GM19455 (cell line): ENCODE results near the gene DPY19L3.
A peak's percentile ranks its signal among the peaks of the same experiment; 100 is the strongest.
"Not testable (repeated sequence)": the region's sequence is repeated elsewhere in the genome, so short reads cannot be mapped to it uniquely, and the experiment has no call there.

Source experiments
- ATAC-seq: cut with Tn5 transposase; IDR thresholded peaks from one replicate; pipeline ENCODE4 v1.9.1; 2021; ENCODE audit not compliant: unreplicated experiment

Gene DPY19L3

GRCh38 chr19:32405431-32406160, at the start of gene DPY19L3:
DPY19L3 (plus strand) TSS chr19:32405770; CDS start chr19:32408254, 2,484 bp downstream.
- peak; percentile 97 for ATAC-seq

GRCh38 chr19:32357720-32358119, 47.9 kb upstream of the DPY19L3 start:
- ATAC-seq: no peak

DNA sequence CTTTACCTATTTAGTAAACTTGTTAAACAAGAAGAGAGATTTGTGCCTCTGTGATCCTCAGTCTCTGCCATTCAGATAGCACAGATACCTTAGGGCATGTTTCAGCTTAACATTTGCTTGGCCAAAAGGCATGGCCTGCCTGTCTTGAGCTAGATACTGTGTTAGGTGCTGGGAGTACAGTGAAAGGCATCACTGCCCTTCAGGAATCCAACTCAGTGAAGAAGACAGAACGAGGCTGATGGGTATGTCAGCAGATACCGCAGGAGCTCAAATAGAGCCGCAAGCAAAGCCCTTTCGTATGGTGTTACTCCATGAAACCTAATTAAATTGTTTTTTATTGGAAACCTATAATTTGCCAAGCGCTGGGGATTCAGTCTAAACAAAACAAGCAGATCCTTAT, 47.2 kb upstream of the DPY19L3 start:
- no peak for ATAC-seq

DNA sequence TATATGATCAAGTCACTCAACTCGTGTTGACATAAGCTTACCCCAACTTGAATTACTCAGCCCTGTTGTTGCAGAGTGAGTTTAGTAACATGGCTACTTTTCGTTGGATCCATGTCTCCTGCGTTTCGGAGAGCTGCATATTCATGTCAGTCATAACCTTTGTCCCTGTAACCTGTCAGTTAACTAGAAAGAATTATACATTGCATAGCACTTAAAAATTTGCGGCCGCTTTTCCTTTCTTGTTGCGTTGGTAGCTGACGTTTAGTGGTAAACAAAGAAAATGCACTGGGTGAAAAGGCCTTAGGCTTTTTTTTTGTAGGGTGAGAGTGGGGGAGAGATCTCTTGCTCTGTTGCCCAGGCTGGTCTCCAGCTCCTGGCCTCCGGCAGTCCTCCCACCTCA, 46.0 kb upstream of the DPY19L3 start:
- ATAC-seq: no peak

GRCh38 chr19:32361574-32362317, 43.8 kb upstream of the DPY19L3 start:
- ATAC-seq: no peak

GRCh38 chr19:32362318-32362691, 43.3 kb upstream of the DPY19L3 start:
- ATAC-seq: no peak

DNA sequence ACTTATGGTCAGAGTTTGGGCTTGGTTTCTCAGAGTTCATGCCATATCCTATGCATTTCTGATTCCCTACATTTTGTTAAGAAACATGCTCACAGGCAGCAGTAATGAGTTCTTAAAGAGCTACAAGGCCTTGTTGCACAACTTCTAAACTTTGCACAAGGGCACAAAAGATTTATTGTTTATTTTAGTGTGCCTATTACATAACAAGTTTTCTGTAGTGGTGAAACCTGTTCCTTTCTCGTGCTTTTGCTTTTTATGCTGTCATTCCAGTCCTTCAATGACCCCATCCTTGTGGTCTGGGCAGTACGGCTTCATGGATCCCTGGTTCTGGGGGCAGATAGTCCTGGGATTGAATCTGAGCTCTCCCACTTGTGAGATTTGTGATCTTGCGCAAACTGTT, 42.4 kb upstream of the DPY19L3 start:
- ATAC-seq: no peak

DNA sequence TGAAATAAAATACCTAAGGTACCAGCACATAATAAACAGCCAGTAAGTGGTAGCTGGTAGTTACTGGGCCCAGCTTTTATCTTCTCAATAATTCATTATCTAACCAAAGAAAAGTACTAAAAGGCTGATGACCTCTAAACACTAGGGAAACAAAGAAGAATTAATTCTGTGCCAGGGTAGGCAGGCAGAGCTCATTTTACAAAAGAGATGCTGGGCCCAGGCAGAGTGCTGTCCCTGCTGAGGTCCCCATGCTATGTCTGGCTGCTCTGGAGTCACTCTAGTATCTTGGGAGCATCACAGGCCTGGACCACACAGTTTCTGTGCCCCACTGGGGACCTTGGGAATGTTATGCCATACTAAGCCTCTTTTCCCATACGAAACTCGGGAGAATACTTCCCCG, 41.9 kb upstream of the DPY19L3 start:
- no peak for ATAC-seq

- ATAC-seq: no peak
Observed at GRCh38 chr19:32364040-32364439, 41.5 kb upstream of the DPY19L3 start.

- no peak for ATAC-seq
Observed at GRCh38 chr19:32367063-32367462, 38.5 kb upstream of the DPY19L3 start.

DNA sequence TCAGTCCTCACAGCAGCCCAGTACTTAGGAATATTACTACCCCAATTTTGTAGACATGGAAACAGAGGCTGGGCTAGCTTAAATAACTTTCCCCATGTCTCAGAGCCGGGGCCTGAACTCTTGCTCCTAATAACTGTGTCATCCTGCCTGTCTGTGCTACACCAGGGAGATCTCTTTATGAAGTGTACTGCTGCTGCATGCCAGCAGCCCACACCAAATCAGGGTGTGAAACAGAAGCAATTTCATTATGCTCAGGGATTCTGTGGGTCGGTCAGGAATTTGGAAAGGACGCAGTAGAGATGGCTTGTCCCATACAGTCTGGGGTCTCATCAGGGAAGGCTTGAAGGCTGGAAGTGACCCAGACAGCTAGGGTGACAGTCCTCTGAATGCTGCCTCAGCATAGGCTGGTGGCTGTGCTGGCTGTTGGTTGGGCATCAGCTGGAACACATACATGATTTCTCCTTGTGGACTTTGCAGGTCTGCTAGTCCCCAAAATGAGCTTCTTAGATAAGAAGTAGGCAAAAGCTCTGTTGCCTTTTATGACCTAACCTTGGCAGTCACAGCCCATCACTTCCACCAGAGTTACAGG, 37.5 kb upstream of the DPY19L3 start:
- no peak for ATAC-seq

DNA sequence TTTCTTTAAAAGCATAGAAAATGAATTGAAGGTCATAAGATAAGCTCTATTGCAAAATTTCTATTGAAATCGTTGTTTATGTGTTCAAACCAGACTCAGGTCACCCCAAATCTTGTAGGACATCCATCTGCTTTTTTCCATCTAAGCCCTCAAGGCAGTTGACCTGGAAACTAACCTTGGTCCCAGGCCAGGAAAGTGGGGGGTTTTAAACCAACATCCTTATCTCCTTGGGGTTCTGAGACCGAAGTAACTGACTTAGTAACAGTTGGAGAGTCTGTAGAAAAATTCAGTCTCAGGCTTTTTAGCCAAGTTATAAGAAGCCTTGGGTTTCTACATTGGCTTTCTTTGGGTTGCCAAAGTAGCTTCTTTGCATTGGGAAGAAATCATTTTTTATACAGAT, 36.8 kb upstream of the DPY19L3 start:
- no peak for ATAC-seq

DNA sequence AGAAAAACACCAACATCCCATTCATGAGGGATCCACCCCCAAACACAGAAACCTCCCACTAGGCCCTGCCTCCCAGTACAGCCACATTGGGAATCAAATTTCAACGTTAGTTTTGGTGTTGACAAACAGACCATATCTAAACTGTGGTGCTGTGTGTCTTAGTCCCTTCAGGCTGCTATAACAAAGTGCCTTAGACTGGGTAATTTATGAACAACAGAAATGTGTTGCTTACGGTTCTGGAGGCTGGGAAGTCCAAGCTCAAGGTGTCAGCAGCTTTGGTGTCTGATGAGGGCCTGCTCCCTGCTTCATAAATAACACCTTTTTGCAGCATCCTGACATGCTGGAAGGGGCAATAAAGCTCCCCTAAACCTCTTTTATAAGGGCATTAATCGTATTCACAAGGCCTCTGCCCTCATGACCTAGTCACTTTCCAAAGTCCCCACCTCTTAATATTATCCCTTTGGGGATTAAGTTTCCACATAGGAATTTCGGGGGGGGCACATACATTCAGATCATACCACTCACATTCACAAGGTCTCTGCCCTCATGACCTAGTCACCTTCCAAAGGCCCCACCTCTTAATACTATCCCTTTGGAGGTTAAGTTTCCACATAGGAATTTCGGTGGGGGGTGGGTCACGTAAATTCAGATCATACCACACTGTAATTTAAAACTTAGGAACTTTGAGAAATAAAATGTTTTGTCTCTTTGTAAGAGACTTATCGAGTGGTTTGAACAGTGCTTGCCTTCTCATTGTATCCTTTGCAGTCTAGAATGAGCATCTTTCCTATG, 32.6 kb upstream of the DPY19L3 start:
- ATAC-seq: no peak

GRCh38 chr19:32373585-32374295, 31.8 kb upstream of the DPY19L3 start:
- no peak for ATAC-seq

DNA sequence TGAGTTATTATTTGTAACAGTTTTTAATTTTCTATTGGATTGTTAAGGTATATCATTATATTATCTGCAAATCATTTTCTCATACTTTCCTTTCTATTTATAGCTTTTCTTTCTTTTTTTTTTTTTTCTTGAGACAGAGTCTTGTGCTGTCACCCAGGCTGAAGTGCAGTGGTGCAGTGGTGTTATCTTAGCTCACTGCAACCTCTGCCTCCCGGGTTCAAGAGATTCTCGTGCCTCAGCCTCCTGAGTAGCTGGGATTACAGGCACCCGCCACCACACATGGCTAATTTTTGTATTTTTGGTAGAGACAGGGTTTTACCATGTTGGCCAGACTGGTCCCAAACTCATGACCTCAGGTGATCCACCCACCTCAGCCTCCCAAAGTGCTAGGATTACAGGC, 31.2 kb upstream of the DPY19L3 start:
- not testable (repeated sequence) for ATAC-seq

GRCh38 chr19:32377088-32377487, 28.5 kb upstream of the DPY19L3 start:
- not testable (repeated sequence) for ATAC-seq

DNA sequence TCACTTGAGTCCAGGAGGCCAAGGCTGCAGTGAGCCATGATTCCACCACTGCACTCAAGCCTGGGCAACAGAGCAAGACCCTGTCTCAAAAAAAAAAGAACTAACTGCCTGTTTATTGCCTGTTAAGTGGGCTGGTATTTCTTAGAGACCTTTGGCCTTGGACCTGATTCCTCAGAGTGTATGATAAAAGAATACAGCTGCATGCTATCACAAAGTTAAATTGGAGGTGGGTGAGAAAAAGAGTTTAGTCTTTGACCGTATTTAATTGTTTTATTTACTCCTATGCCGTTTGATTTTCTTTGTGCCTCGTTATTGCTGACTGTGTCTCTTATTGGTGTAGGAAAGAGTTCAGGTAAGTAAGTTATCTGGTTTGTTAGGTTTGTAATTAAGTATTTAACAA, 25.3 kb upstream of the DPY19L3 start:
- no peak for ATAC-seq

- ATAC-seq: no peak
Observed at GRCh38 chr19:32387701-32388392, 17.7 kb upstream of the DPY19L3 start.

DNA sequence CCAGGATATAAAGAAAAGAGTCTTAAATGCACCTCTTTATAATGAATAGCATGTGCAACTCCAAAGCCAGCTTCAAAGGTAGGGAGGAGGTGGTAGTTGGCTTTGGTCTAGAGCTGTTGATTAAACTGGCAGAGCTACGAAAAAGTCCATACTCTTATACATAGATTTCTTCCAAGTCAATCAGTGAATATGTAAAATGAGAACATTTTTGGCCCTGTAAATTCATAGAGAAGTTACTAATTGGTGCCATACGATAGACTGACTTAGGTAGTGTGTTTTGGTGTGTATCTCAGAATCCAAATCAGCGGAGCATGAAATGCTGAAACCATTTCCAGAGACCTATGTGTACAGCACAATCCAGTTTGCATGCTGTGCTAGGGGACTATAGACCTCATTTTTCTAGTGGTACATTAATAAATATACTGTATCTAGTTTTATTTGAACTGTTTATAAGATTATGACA, 17.1 kb upstream of the DPY19L3 start:
- ATAC-seq: no peak

- ATAC-seq: no peak
Observed at GRCh38 chr19:32392901-32393300, 12.7 kb upstream of the DPY19L3 start.
